NCI-H82 (cell line): ENCODE data around the gene RFFL.

Experiments used
- DNase-seq: peaks from one replicate; lab custom pipeline; 2025; lab: John Stamatoyannopoulos, UW

Gene RFFL

GRCh38 chr17:34974794-34975785, 88.4 kb downstream of the RFFL start:
- DNase-seq = peak; percentile 49

- DNase-seq = no peak
These were observed 89.3 kb downstream of the RFFL start for GRCh38 chr17:34974179-34974578.

- DNase-seq = peak; percentile 97
These were observed 102.2 kb downstream of the RFFL start, which contains the start of the genes CCT6B and ZNF830 for GRCh38 chr17:34961093-34961911. CCT6B (minus strand) TSS chr17:34961460; CDS start chr17:34961393, 67 bp downstream. ZNF830 (plus strand) TSS chr17:34961540; CDS start chr17:34961567, 27 bp downstream.

GRCh38 chr17:34958438-34958837, 105.1 kb downstream of the RFFL start:
- no peak for DNase-seq
